ENCODE data around the gene FAM47E.

- TF ChIP-seq EZH2 (IDR thresholded peaks at IDR 0.05; ENCODE audit: insufficient read depth, poor library complexity, severe bottlenecking) (no peak), EZH2phosphoT487 (IDR thresholded peaks at IDR 0.05; ENCODE audit: insufficient read depth, low read depth) (no peak)
Observed at GRCh38 chr4:76265631-76266218, 14.2 kb downstream of the FAM47E start.
